Peyer's patch (tissue), 4 donors: ENCODE results near the gene HSPG2. TPM values are rescaled to one million over a fixed set of nuclear protein-coding genes. Genes with fewer than 3 reads are reported as not detected.

Experiments used
- DNase-seq, 3 donors: peaks; one replicate each; pipeline ENCODE4 v3.0.0-alpha.2; 2017 to 2019
- H3K27ac ChIP-seq, 4 donors: fragments of 200-600 bp; sonication (generic); one replicate each; pipeline ENCODE4 v1.5.1; 2016 to 2019
- H3K27me3 ChIP-seq, 2 donors: fragments of 200-600 bp; sonication (generic); one replicate each; pipeline ENCODE4 v1.5.1; 2019
- H3K36me3 ChIP-seq, 3 donors: fragments of 200-600 bp; sonication (generic); one replicate each; pipeline ENCODE4 v1.5.1; 2016 to 2019
- H3K4me1 ChIP-seq, 4 donors: fragments of 200-600 bp; sonication (generic); one replicate each; pipeline ENCODE4 v1.5.1; 2016 to 2019
- H3K4me3 ChIP-seq, 4 donors: fragments of 200-600 bp; sonication (generic); 1 replicate in 3 of 4; 2 replicates in 1 of 4; pipeline ENCODE4 v1.5.1; 2016 to 2019; ENCODE audit warnings: mild to moderate bottlenecking in 1 of 4
- H3K9me3 ChIP-seq, 4 donors: fragments of 200-600 bp; sonication (generic); one replicate each; pipeline ENCODE4 v1.5.1; 2016 to 2019; ENCODE audit warnings: mild to moderate bottlenecking in 1 of 4
- POLR2A ChIP-seq, 2 donors: fragments of 450-650 bp; IDR thresholded peaks; one replicate each; pipeline ENCODE4 v1.5.1; 2017; ENCODE audit warnings: antibody characterized with exemption in 2 of 2, mild to moderate bottlenecking in 2 of 2, moderate library complexity in 2 of 2
- total RNA-seq, 4 donors: library from RNA; depleted of rRNA; stranded (reverse); fragments of >200 nt; gene quantifications; one replicate each; pipeline ENCODE4 v1.1.0, GENCODE V29; 2016
- TF ChIP-seq, protein P1 (sequence below), 6 experiments: fragments of 450-650 bp in 4 of 6; fragments of 200-600 bp in 2 of 6; sonication (generic) in 1 of 6; IDR thresholded peaks; one replicate each; pipeline ENCODE4 v1.5.1; 2017 to 2019; ENCODE audit warnings: antibody characterized with exemption in 6 of 6, mild to moderate bottlenecking in 3 of 6, moderate library complexity in 1 of 6

Gene HSPG2
- total RNA-seq, 4 donors from 2014 or later = 68.7 to 199 (median 122) TPM

DNA sequence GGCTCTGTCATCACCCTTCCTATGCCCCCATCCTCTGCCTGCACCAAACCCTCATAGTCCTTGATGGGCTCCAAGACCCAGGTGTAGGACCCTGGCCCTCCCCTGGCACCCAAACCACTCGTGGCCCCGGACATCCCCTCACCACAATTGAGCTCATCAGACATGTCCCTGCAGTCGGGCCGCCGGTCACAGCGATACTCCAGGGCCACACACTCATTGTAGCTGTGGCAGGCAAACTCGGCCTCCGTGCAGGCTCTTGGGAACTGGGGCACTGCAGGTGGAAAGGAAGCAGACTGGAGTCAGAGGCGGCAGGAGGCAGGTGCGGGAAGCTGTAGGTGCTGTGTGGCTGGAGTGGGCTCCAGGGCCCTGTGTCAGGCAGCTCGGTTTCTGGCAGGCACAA is 49.3 kb downstream of the HSPG2 start:
- DNase-seq = no peak
- no peaks in the 10 kb centered on the region for H3K4me1 ChIP-seq
- no peaks in the 10 kb centered on the region for H3K9me3 ChIP-seq
- no peak overlapping the region for H3K27ac ChIP-seq
- peaks cover 0 to 94% (median 0%) of the 10 kb centered on the region in 3 donors for H3K36me3 ChIP-seq
- H3K27me3 ChIP-seq = no peaks in the 10 kb centered on the region
- TF ChIP-seq POLR2A (IDR thresholded peaks at IDR 0.05) = no peak
- TF ChIP-seq, protein P1, sequence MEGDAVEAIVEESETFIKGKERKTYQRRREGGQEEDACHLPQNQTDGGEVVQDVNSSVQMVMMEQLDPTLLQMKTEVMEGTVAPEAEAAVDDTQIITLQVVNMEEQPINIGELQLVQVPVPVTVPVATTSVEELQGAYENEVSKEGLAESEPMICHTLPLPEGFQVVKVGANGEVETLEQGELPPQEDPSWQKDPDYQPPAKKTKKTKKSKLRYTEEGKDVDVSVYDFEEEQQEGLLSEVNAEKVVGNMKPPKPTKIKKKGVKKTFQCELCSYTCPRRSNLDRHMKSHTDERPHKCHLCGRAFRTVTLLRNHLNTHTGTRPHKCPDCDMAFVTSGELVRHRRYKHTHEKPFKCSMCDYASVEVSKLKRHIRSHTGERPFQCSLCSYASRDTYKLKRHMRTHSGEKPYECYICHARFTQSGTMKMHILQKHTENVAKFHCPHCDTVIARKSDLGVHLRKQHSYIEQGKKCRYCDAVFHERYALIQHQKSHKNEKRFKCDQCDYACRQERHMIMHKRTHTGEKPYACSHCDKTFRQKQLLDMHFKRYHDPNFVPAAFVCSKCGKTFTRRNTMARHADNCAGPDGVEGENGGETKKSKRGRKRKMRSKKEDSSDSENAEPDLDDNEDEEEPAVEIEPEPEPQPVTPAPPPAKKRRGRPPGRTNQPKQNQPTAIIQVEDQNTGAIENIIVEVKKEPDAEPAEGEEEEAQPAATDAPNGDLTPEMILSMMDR (IDR thresholded peaks at IDR 0.05) = no peak
- no peak overlapping the region for H3K4me3 ChIP-seq

GRCh38 chr1:21887216-21887736 is 49.8 kb downstream of the HSPG2 start:
- Histone ChIP-seq H3K9me3 (no peaks in the 10 kb centered on the region), H3K4me1 (no peaks in the 10 kb centered on the region), H3K36me3 (peaks cover 0 to 92% (median 0%) of the 10 kb centered on the region in 3 donors), H3K27me3 (no peaks in the 10 kb centered on the region), H3K4me3 (no peak overlapping the region), H3K27ac (no peak overlapping the region)
- no peak for DNase-seq
- TF ChIP-seq, protein P1 (IDR thresholded peaks at IDR 0.05) = no peak
- no peak for TF ChIP-seq POLR2A (IDR thresholded peaks at IDR 0.05)

- H3K4me1 ChIP-seq = no peaks in the 10 kb centered on the region
- no peaks in the 10 kb centered on the region for H3K27me3 ChIP-seq
- TF ChIP-seq, protein P1 (IDR thresholded peaks at IDR 0.05) = no peak
- TF ChIP-seq POLR2A (IDR thresholded peaks at IDR 0.05) = no peak
- no peak for DNase-seq
- H3K9me3 ChIP-seq = no peaks in the 10 kb centered on the region
- H3K4me3 ChIP-seq = no peak overlapping the region
- no peak overlapping the region for H3K27ac ChIP-seq
- peaks cover 0 to 86% (median 0%) of the 10 kb centered on the region in 3 donors for H3K36me3 ChIP-seq
Observed at GRCh38 chr1:21886486-21887215, 50.5 kb downstream of the HSPG2 start.

GRCh38 chr1:21885236-21886037 is 51.7 kb downstream of the HSPG2 start:
- H3K4me1 ChIP-seq = no peaks in the 10 kb centered on the region
- TF ChIP-seq POLR2A (IDR thresholded peaks at IDR 0.05) = no peak
- TF ChIP-seq, protein P1 (IDR thresholded peaks at IDR 0.05) = no peak
- H3K4me3 ChIP-seq = no peak overlapping the region
- H3K27me3 ChIP-seq = no peaks in the 10 kb centered on the region
- H3K27ac ChIP-seq = no peak overlapping the region
- no peaks in the 10 kb centered on the region for H3K9me3 ChIP-seq
- no peak for DNase-seq
- peaks cover 0 to 86% (median 0%) of the 10 kb centered on the region in 3 donors for H3K36me3 ChIP-seq

DNA sequence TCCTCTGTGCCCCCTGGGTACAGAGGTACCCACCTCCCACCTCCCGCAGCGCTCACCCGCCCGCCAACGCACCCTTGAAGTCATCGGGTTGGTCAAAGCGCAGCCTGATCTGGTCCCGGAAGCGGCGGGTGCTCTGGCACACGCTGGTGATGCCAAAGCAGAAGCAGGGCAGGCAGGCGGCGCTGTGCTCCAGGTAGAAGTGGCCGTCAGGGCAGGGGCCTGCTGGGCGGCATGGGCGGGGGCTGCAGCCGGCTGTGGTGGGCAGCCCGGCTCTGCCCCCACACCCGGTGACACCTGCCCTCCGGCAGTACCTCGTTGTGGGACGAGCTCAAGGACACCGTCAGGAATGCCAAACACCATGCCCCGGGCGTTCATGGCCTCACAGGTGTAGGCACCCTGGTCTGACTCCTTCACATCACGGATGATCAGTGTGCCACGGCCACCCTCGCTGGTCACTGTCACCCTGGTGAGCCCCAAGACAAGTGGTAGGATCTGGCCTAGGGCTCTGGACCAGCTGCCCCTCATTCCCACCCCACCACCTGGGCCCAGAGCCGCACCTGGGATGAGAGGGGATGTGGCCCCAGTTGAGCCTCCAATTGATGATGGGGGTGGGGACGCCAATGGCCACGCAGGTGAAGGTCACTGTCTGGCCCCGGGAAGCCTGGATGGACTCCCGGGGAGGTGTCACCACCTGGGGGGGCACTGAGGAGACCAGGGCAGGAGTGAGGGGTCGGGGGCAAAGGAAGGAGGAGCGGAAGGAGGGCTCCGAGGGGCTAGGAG is 52.5 kb downstream of the HSPG2 start:
- no peak for TF ChIP-seq POLR2A (IDR thresholded peaks at IDR 0.05)
- TF ChIP-seq, protein P1 (IDR thresholded peaks at IDR 0.05) = no peak
- Histone ChIP-seq H3K4me1 (no peaks in the 10 kb centered on the region), H3K27ac (no peak overlapping the region), H3K9me3 (no peaks in the 10 kb centered on the region), H3K27me3 (no peaks in the 10 kb centered on the region), H3K36me3 (peaks cover 0 to 86% (median 0%) of the 10 kb centered on the region in 3 donors), H3K4me3 (no peak overlapping the region)
- DNase-seq = no peak
